Keratinocyte (primary cell): Measurements from ENCODE around the gene DCTN5.

Source experiments
- EZH2 ChIP-seq: IDR thresholded peaks from one replicate; pipeline ENCODE4 v1.6.1; 2012; ENCODE audit warnings: inconsistent platforms, mild to moderate bottlenecking, low read length, moderate library complexity
- TF ChIP-seq, protein P1 (sequence below), 3 experiments: IDR thresholded peaks in 1 of 3; conservative IDR thresholded peaks in 1 of 3; optimal IDR thresholded peaks in 1 of 3; 2 replicates in 2 of 3; 3 replicates in 1 of 3; pipeline versions ENCODE3 to v1.5.1; 2011; ENCODE audit warnings: low read length in 3 of 3, mild to moderate bottlenecking in 3 of 3, moderate library complexity in 2 of 3, control low read depth in 1 of 3, inconsistent platforms in 1 of 3; ENCODE audit not compliant: insufficient read depth in 2 of 3; ENCODE audit errors: extremely low read depth in 1 of 3

DNA sequence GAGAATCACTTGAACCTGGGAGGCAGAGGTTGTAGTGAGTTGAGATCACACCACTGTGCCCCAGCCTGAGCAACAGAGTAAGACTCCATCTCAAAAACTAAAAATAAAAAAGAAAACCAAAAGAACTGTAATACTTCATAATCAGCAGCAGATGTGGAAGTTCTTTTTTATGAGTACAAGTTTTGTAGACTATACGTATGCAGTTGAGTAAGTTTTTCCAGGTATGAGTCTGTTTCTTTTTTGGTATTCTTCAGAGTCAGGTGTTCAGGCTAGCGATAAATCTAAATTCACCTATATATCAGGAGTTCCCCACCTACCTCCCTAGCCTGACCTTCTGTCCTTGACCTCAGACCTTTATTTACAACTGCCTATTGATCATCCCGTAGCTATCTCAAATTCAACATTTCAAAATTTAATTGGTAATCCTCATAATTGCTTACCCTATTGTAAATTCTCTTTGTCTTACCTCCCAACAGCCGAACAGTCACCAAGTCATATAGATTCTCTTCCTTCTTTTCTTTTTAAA is 10.7 kb downstream of the DCTN5 start:
- TF ChIP-seq, protein P1, sequence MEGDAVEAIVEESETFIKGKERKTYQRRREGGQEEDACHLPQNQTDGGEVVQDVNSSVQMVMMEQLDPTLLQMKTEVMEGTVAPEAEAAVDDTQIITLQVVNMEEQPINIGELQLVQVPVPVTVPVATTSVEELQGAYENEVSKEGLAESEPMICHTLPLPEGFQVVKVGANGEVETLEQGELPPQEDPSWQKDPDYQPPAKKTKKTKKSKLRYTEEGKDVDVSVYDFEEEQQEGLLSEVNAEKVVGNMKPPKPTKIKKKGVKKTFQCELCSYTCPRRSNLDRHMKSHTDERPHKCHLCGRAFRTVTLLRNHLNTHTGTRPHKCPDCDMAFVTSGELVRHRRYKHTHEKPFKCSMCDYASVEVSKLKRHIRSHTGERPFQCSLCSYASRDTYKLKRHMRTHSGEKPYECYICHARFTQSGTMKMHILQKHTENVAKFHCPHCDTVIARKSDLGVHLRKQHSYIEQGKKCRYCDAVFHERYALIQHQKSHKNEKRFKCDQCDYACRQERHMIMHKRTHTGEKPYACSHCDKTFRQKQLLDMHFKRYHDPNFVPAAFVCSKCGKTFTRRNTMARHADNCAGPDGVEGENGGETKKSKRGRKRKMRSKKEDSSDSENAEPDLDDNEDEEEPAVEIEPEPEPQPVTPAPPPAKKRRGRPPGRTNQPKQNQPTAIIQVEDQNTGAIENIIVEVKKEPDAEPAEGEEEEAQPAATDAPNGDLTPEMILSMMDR (optimal IDR thresholded peaks at IDR 0.05 in 1 of 3, IDR thresholded peaks at IDR 0.05 in 1 of 3, conservative IDR thresholded peaks at IDR 0.05 in 1 of 3; ENCODE audit: extremely low read depth in 1 of 3, insufficient read depth in 2 of 3, low read length in 3 of 3): no peak
- no peak for TF ChIP-seq EZH2
